ENCODE results near the gene VAV3.

The VAV3 gene

GRCh38 chr1:107991371-107992066 lies 26.5 kb upstream of the VAV3 start:
- DNase-seq (ENCODE audit: low read depth, low spot score) = no peak
- H3K4me3 ChIP-seq (ENCODE audit: low read depth, low read length) = no peak overlapping the region
- CTCF ChIA-PET = no interaction called here
- POLR2A ChIA-PET = no interaction called here
- TF ChIP-seq CTCF (IDR thresholded peaks at IDR 0.05; ENCODE audit: insufficient read depth, low read length, missing control alignments) = no peak

- no peak for DNase-seq (ENCODE audit: low read depth, low spot score)
- H3K4me3 ChIP-seq (ENCODE audit: low read depth, low read length) = no peak overlapping the region
- TF ChIP-seq CTCF (IDR thresholded peaks at IDR 0.05; ENCODE audit: insufficient read depth, low read length, missing control alignments) = no peak
- ChIA-PET POLR2A (no interaction called here), CTCF (no interaction called here)
Observed at GRCh38 chr1:107990606-107991005, 25.6 kb upstream of the VAV3 start.

- POLR2A ChIA-PET = no interaction called here
- H3K4me3 ChIP-seq (ENCODE audit: low read depth, low read length) = no peak overlapping the region
- CTCF ChIA-PET = no interaction called here
- DNase-seq (ENCODE audit: low read depth, low spot score) = no peak
- TF ChIP-seq CTCF (IDR thresholded peaks at IDR 0.05; ENCODE audit: insufficient read depth, low read length, missing control alignments) = no peak
Observed at GRCh38 chr1:107981277-107981676, 16.3 kb upstream of the VAV3 start.

- DNase-seq (ENCODE audit: low read depth, low spot score) = no peak
- CTCF ChIA-PET = no interaction called here
- POLR2A ChIA-PET = no interaction called here
- no peak overlapping the region for H3K4me3 ChIP-seq (ENCODE audit: low read depth, low read length)
- TF ChIP-seq CTCF (IDR thresholded peaks at IDR 0.05; ENCODE audit: insufficient read depth, low read length, missing control alignments) = no peak
Observed at GRCh38 chr1:107979926-107980325, 14.9 kb upstream of the VAV3 start.

GRCh38 chr1:107979088-107979487 lies 14.1 kb upstream of the VAV3 start:
- TF ChIP-seq CTCF (IDR thresholded peaks at IDR 0.05; ENCODE audit: insufficient read depth, low read length, missing control alignments) = no peak
- CTCF ChIA-PET = no interaction called here
- DNase-seq (ENCODE audit: low read depth, low spot score) = no peak
- POLR2A ChIA-PET = no interaction called here
- no peak overlapping the region for H3K4me3 ChIP-seq (ENCODE audit: low read depth, low read length)

- TF ChIP-seq CTCF (IDR thresholded peaks at IDR 0.05; ENCODE audit: insufficient read depth, low read length, missing control alignments) = no peak
- no peak overlapping the region for H3K4me3 ChIP-seq (ENCODE audit: low read depth, low read length)
- ChIA-PET POLR2A (no interaction called here), CTCF (no interaction called here)
- DNase-seq (ENCODE audit: low read depth, low spot score) = no peak
Observed at GRCh38 chr1:107976836-107977235, 11.9 kb upstream of the VAV3 start.

Data from AG04449 (cell line).